Suprapubic skin (tissue), 4 donors: ENCODE results near the gene CASR. TPM values are rescaled to one million over a fixed set of nuclear protein-coding genes. Genes with fewer than 3 reads are reported as not detected.
A peak's percentile ranks its signal among the peaks of the same experiment; 100 is the strongest.

Source experiments
- DNase-seq, 2 donors: peaks; one replicate each; pipeline ENCODE4 v3.0.0-alpha.2; 2019; ENCODE audit warnings: low spot score in 2 of 2
- H3K27ac ChIP-seq: fragments of 200-600 bp; sonication (generic); one replicate; pipeline ENCODE4 v1.5.1; 2019
- H3K27me3 ChIP-seq: fragments of 200-600 bp; sonication (generic); one replicate; pipeline ENCODE4 v1.5.1; 2019
- H3K36me3 ChIP-seq: fragments of 200-600 bp; sonication (generic); one replicate; pipeline ENCODE4 v1.5.1; 2019
- H3K4me1 ChIP-seq: fragments of 200-600 bp; sonication (generic); one replicate; pipeline ENCODE4 v1.5.1; 2019
- H3K4me3 ChIP-seq: fragments of 200-600 bp; sonication (generic); one replicate; pipeline ENCODE4 v1.5.1; 2019; ENCODE audit warnings: mild to moderate bottlenecking
- H3K9me3 ChIP-seq: fragments of 200-600 bp; sonication (generic); one replicate; pipeline ENCODE4 v1.5.1; 2019
- EP300 ChIP-seq: sonication (generic); formaldehyde crosslinking; IDR thresholded peaks from one replicate; pipeline ENCODE4 v1.6.1; 2017; ENCODE audit warnings: antibody characterized with exemption
- POLR2A ChIP-seq, 2 donors: fragments of 450-650 bp; IDR thresholded peaks; one replicate each; pipeline ENCODE4 v1.6.1; 2017; ENCODE audit warnings: antibody characterized with exemption in 2 of 2, mild to moderate bottlenecking in 2 of 2, moderate library complexity in 2 of 2
- POLR2AphosphoS5 ChIP-seq, 3 donors: sonication (generic); formaldehyde crosslinking; IDR thresholded peaks; one replicate each; pipeline ENCODE4 v1.6.1; 2017; ENCODE audit warnings: antibody characterized with exemption in 3 of 3
- WGBS: methylation state at CpG from one replicate; pipeline ENCODE4 v1.1.5; 2018; 5-methylcytosine and 5-hydroxymethylcytosine counted together
- total RNA-seq, 4 donors: library from RNA; depleted of rRNA; stranded (reverse); fragments of >200 nt; gene quantifications; one replicate each; pipeline ENCODE4 v1.1.0, GENCODE V29; 2016
- TF ChIP-seq, protein P1 (sequence below), 2 donors: fragments of 200-600 bp in 1 of 2; fragments of 450-650 bp in 1 of 2; sonication (generic) in 1 of 2; IDR thresholded peaks; one replicate each; pipeline ENCODE4 v1.5.1; 2016 to 2019; ENCODE audit warnings: antibody characterized with exemption in 2 of 2, mild to moderate bottlenecking in 1 of 2, moderate library complexity in 1 of 2

Gene CASR
- total RNA-seq, 4 donors from 2014 or later: not detected

DNA sequence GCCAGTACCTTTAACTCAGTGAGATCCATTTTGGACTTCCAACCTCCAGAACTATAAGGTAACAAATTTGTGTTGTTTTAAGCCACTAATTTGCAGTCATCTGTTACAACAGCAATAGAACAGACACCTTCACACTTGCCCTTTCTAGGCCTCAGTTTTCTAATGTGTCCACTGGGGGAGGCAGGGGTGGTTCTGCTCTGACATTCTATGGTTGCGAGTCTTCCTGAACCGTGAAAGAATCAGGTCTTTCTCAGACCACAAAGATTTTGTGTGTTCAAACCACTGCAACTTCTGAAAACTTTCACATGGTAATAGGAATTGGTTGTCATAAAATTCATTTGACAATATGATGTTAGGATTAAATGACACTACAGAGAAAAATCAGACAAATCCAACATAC, 114.8 kb downstream of the CASR start:
- H3K36me3 ChIP-seq: no peaks in the 10 kb centered on the region
- WGBS: 82% methylated on average over 2 of the region's 2 CpGs

DNA sequence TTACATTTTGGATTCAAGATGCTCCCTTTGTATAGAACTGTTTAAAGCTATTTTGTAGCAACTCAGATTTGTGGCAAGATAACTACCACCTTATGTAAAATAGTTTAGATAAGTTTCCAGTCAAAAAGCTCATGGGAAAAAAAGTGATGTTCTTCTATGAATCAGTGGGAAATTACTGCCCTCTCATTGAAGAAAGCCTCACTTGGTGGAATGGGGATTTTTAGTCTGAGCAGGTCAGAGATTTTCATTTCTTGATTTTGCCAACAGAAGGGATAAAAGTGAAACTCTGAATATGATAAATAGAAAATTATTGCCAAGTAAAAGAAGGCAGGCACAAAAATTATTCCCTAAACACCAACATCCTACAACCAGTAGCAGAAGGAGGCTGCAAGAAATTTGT, 115.7 kb downstream of the CASR start:
- TF ChIP-seq POLR2AphosphoS5 (IDR thresholded peaks at IDR 0.05): no peak
- no peak for TF ChIP-seq EP300
- TF ChIP-seq, protein P1, sequence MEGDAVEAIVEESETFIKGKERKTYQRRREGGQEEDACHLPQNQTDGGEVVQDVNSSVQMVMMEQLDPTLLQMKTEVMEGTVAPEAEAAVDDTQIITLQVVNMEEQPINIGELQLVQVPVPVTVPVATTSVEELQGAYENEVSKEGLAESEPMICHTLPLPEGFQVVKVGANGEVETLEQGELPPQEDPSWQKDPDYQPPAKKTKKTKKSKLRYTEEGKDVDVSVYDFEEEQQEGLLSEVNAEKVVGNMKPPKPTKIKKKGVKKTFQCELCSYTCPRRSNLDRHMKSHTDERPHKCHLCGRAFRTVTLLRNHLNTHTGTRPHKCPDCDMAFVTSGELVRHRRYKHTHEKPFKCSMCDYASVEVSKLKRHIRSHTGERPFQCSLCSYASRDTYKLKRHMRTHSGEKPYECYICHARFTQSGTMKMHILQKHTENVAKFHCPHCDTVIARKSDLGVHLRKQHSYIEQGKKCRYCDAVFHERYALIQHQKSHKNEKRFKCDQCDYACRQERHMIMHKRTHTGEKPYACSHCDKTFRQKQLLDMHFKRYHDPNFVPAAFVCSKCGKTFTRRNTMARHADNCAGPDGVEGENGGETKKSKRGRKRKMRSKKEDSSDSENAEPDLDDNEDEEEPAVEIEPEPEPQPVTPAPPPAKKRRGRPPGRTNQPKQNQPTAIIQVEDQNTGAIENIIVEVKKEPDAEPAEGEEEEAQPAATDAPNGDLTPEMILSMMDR (IDR thresholded peaks at IDR 0.05): no peak
- no peak for TF ChIP-seq POLR2A (IDR thresholded peaks at IDR 0.05)
- H3K27ac ChIP-seq: no peak overlapping the region
- DNase-seq: no peak

More for the DNA sequence above, 114.8 kb downstream of the CASR start:
- Histone ChIP-seq H3K27ac (no peak overlapping the region), H3K9me3 (no peaks in the 10 kb centered on the region), H3K4me3 (no peak overlapping the region), H3K27me3 (no peaks in the 10 kb centered on the region), H3K4me1 (peaks cover 19% of the 10 kb centered on the region)
- no peak for DNase-seq
- no peak for TF ChIP-seq POLR2AphosphoS5 (IDR thresholded peaks at IDR 0.05)
- TF ChIP-seq POLR2A (IDR thresholded peaks at IDR 0.05): no peak
- TF ChIP-seq EP300: no peak
- TF ChIP-seq, protein P1 (IDR thresholded peaks at IDR 0.05): no peak

DNA sequence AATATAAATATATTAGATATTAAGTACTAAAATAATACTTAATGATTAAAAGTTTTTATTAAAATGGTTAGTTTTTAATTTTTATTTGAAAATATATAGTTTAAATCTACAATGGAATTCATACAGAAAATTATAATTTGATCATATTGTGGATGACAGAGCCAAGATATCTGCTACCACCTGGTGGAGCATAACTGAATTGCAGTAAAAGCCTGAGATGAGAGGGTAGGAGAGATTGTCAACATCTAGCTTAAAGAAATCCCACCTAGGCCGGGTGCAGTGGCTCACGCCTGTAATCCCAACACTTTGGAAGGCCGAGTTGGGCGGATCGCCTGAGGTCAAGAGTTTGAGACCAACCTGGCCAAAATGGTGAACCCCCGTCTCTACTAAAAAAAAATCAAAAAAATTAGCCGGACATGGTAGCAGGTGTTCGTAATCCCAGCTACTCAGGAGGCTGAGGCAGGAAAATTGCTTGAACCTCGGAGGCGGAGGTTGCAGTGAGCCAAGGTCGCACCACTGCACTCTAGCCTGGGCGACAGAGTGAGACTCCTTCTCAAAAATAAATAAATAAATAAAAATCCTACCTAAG, 116.5 kb downstream of the CASR start:
- 88% methylated on average over 12 of the region's 12 CpGs for WGBS
- Histone ChIP-seq H3K4me3 (no peak overlapping the region), H3K27ac (no peak overlapping the region), H3K4me1 (peaks cover 7% of the 10 kb centered on the region), H3K9me3 (no peaks in the 10 kb centered on the region), H3K27me3 (no peaks in the 10 kb centered on the region), H3K36me3 (no peaks in the 10 kb centered on the region)
- no peak for DNase-seq
- no peak for TF ChIP-seq EP300
- TF ChIP-seq, protein P1 (IDR thresholded peaks at IDR 0.05): peak in 1 of 2 donors; percentile 20
- no peak for TF ChIP-seq POLR2A (IDR thresholded peaks at IDR 0.05)

More for the DNA sequence above, 115.7 kb downstream of the CASR start:
- Histone ChIP-seq H3K27me3 (no peaks in the 10 kb centered on the region), H3K4me3 (no peak overlapping the region), H3K9me3 (no peaks in the 10 kb centered on the region), H3K4me1 (peaks cover 14% of the 10 kb centered on the region), H3K36me3 (no peaks in the 10 kb centered on the region)

DNA sequence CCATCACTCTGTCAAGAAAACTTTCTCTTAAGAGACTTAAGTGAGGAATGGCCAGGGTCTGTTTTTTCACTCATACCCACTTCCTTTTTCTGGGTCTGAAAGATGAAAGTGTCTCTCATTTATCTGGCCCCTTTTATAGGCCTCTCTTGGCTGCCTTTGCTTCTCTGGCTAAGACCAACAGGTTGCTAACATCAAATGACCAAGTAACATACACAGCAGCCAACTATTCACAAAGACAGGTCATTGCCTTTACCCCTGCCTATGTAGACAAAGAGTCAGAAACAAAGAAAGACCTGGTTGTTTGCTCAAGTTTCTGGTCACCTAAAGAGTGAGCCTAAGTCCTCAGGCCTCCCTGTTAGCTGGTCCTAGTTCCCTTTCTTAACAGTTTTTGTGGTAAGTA, 117.6 kb downstream of the CASR start:
- no peak for DNase-seq
- Histone ChIP-seq H3K27ac (no peak overlapping the region), H3K4me1 (peaks cover 4% of the 10 kb centered on the region), H3K27me3 (no peaks in the 10 kb centered on the region), H3K9me3 (no peaks in the 10 kb centered on the region), H3K36me3 (no peaks in the 10 kb centered on the region), H3K4me3 (no peak overlapping the region)
- TF ChIP-seq, protein P1 (IDR thresholded peaks at IDR 0.05): no peak
- TF ChIP-seq POLR2A (IDR thresholded peaks at IDR 0.05) (no peak), POLR2AphosphoS5 (IDR thresholded peaks at IDR 0.05) (no peak), EP300 (no peak)

DNA sequence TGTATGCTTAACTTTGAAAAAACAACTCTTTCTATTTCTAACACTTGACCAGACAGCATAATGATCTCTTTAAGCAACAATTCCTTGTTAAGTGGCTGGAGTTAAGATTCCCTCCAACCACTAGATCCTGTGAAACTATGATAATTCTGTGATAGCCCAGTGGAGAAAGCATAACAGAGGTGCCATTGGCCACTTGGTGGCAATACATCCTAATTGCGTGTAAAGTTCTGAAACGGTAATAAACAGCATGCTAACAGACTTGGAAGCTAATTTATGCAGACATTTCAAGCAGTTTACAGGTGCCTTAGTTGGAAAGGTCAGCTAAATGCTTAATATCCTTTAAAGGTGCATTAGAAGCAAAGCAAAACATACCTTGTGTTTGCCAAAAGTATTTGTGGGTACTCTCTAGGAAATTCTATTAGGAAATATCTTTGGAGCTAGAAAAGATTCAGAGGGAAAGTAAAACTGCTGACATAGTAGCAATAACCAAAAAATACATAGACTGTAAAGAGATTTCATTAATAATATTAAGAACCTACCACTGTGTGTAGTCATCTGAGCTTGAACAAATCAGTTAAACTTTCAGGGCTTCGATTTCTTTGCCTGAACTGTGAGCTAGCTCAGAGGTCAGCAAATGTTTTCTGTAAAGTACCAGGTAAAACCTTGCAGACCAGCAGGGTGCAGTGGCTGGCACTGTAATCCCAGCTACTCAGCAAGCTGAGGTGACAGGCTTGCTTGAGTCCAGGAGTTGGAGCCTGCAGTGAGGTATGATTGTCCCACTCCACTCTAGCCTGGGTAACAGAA, 122.6 kb downstream of the CASR start:
- TF ChIP-seq, protein P1 (IDR thresholded peaks at IDR 0.05): peak in 1 of 2 donors; percentile 8
- TF ChIP-seq EP300: no peak
- no peaks in the 10 kb centered on the region for H3K36me3 ChIP-seq
- peaks cover 21% of the 10 kb centered on the region for H3K4me1 ChIP-seq
- H3K27ac ChIP-seq: no peak overlapping the region
- no peaks in the 10 kb centered on the region for H3K9me3 ChIP-seq
- 25% methylated on average over 3 of the region's 3 CpGs for WGBS
- no peak for DNase-seq
- no peak overlapping the region for H3K4me3 ChIP-seq
- H3K27me3 ChIP-seq: no peaks in the 10 kb centered on the region
